CD14-positive monocyte (primary cell): ENCODE data around the gene UBA1. TPM values are rescaled to one million over a fixed set of nuclear protein-coding genes. Genes with fewer than 3 reads are reported as not detected.

Experiments
- DNase-seq, 3 donors: peaks; one replicate each; pipeline ENCODE4 v3.0.0-alpha.2; 2011 to 2022
- H2AFZ ChIP-seq: 2 replicates; pipeline ENCODE4 v1.6.0; 2012; ENCODE audit warnings: mild to moderate bottlenecking, low read depth, low read length, inconsistent platforms; ENCODE audit not compliant: insufficient read depth, poor library complexity, severe bottlenecking
- H3K27ac ChIP-seq, 2 donors: 1 replicate in 1 of 2; 2 replicates in 1 of 2; pipeline ENCODE4 v1.5.1; 2012 to 2013; ENCODE audit warnings: low read length in 2 of 2, control low read depth in 1 of 2, inconsistent platforms in 1 of 2, low read depth in 1 of 2, mild to moderate bottlenecking in 1 of 2
- H3K27me3 ChIP-seq, 2 donors: one replicate each; pipeline versions ENCODE4 v1.6.0 to v1.6.1; 2011 to 2013; ENCODE audit warnings: low read length in 2 of 2; ENCODE audit not compliant: control insufficient read depth in 2 of 2, insufficient read depth in 2 of 2
- H3K36me3 ChIP-seq, 2 donors: replicated peaks in 1 of 2; 1 replicate in 1 of 2; 2 replicates in 1 of 2; pipeline versions ENCODE4 v1.5.1 to v1.6.1; 2012 to 2013; ENCODE audit warnings: low read length in 2 of 2, control low read depth in 1 of 2, inconsistent platforms in 1 of 2, mild to moderate bottlenecking in 1 of 2; ENCODE audit not compliant: insufficient read depth in 2 of 2, control insufficient read depth in 1 of 2
- H3K4me1 ChIP-seq, 2 donors: 1 replicate in 1 of 2; 2 replicates in 1 of 2; pipeline versions ENCODE4 v1.5.1 to v1.6.1; 2012 to 2013; ENCODE audit warnings: low read length in 2 of 2, control low read depth in 1 of 2, inconsistent platforms in 1 of 2, mild to moderate bottlenecking in 1 of 2, moderate library complexity in 1 of 2; ENCODE audit not compliant: insufficient read depth in 2 of 2, control insufficient read depth in 1 of 2
- H3K4me2 ChIP-seq: replicated peaks from 2 replicates; pipeline ENCODE3; 2012; ENCODE audit warnings: low read length, moderate library complexity, mild to moderate bottlenecking; ENCODE audit not compliant: poor library complexity, severe bottlenecking; ENCODE audit errors: extremely low read depth
- H3K4me3 ChIP-seq, 3 experiments: fragments of 200-600 bp in 1 of 3; sonication (generic) in 1 of 3; replicated peaks in 1 of 3; 1 replicate in 2 of 3; 2 replicates in 1 of 3; pipeline ENCODE4 v1.5.1; 2011 to 2013; ENCODE audit warnings: low read length in 3 of 3, mild to moderate bottlenecking in 3 of 3, control low read depth in 2 of 3, low read depth in 2 of 3, inconsistent platforms in 1 of 3, moderate library complexity in 1 of 3
- H3K79me2 ChIP-seq: 2 replicates; pipeline ENCODE4 v1.6.0; 2012; ENCODE audit warnings: mild to moderate bottlenecking, control low read depth, inconsistent platforms, low read length, moderate library complexity; ENCODE audit not compliant: insufficient read depth
- H3K9ac ChIP-seq: 2 replicates; pipeline ENCODE4 v1.6.0; 2017; ENCODE audit warnings: low read length, mild to moderate bottlenecking; ENCODE audit not compliant: insufficient read depth, poor library complexity, severe bottlenecking
- H3K9me3 ChIP-seq, 2 donors: replicated peaks in 1 of 2; 1 replicate in 1 of 2; 2 replicates in 1 of 2; pipeline versions ENCODE4 v1.5.1 to v1.6.1; 2012 to 2013; ENCODE audit warnings: low read length in 2 of 2, control low read depth in 1 of 2; ENCODE audit not compliant: control insufficient read depth in 1 of 2, insufficient read depth in 1 of 2
- H4K20me1 ChIP-seq: 2 replicates; pipeline ENCODE4 v1.6.0; 2012; ENCODE audit warnings: mild to moderate bottlenecking, low read length, control low read depth, moderate library complexity; ENCODE audit not compliant: insufficient read depth
- H3K27ac Mint-ChIP-seq, 7 donors: one replicate each; pipeline ENCODE4 v1.8.0; 2020; ENCODE audit warnings: mild to moderate bottlenecking in 7 of 7, mixed read lengths in 7 of 7, moderate library complexity in 6 of 7, inconsistent platforms in 2 of 7
- H3K27me3 Mint-ChIP-seq, 3 donors: one replicate each; pipeline ENCODE4 v1.8.0; 2021 to 2022; ENCODE audit warnings: low read depth in 3 of 3, mild to moderate bottlenecking in 3 of 3, mixed read lengths in 3 of 3, moderate library complexity in 3 of 3, inconsistent platforms in 1 of 3
- H3K36me3 Mint-ChIP-seq, 2 donors: one replicate each; pipeline ENCODE4 v1.8.0; 2020; ENCODE audit warnings: mixed read lengths in 2 of 2, inconsistent platforms in 1 of 2, mild to moderate bottlenecking in 1 of 2
- H3K4me1 Mint-ChIP-seq: one replicate; pipeline ENCODE4 v1.8.0; 2020; ENCODE audit warnings: mild to moderate bottlenecking, mixed read lengths
- H3K4me3 Mint-ChIP-seq, 2 donors: one replicate each; pipeline ENCODE4 v1.8.0; 2020; ENCODE audit warnings: mild to moderate bottlenecking in 2 of 2, mixed read lengths in 2 of 2, moderate library complexity in 1 of 2
- H3K9me3 Mint-ChIP-seq, 7 donors: one replicate each; pipeline ENCODE4 v1.8.0; 2020 to 2022; ENCODE audit warnings: mixed read lengths in 7 of 7, mild to moderate bottlenecking in 6 of 7, moderate library complexity in 6 of 7, inconsistent platforms in 2 of 7
- CTCF ChIP-seq: fragments of 200-600 bp; IDR thresholded peaks from one replicate; pipeline ENCODE4 v1.8.0; 2022; ENCODE audit warnings: antibody characterized with exemption, mild to moderate bottlenecking
- WGBS: methylation state at CpG from one replicate; pipeline ENCODE4 v1.1.5; 2013; ENCODE audit warnings: missing lambda C conversion rate; ENCODE audit not compliant: insufficient coverage; 5-methylcytosine and 5-hydroxymethylcytosine counted together
- intact Hi-C, 2 donors: fragments of 100-400 bp; cut with micrococcal nuclease; formaldehyde crosslinking; loops; one replicate each; pipeline versions ENCODE4 v1.15.0 to v1.15.1; 2023
- polyA plus RNA-seq, 3 donors: library from polyadenylated mRNA; depleted of rRNA in 1 of 3; unstranded in 2 of 3; stranded (reverse) in 1 of 3; fragments of 300-500 nt in 2 of 3; fragments of >200 nt in 1 of 3; fragmentation: Illumina TruSeq in 2 of 3; gene quantifications; 1 replicate in 2 of 3; 2 replicates in 1 of 3; pipeline ENCODE4 v1.2.3, GENCODE V29; 2012 to 2021

Gene UBA1
- polyA plus RNA-seq, 3 donors = 125 to 157 (median 150) TPM

GRCh38 chrX:47180346-47180745, 13.3 kb upstream of the UBA1 start:
- no peaks in the 10 kb centered on the region for H3K4me1 ChIP-seq
- H3K36me3 ChIP-seq = peaks cover 72 to 90% of the 10 kb centered on the region in 2 donors
- no peaks in the 10 kb centered on the region for H3K79me2 ChIP-seq
- H3K9me3 ChIP-seq = no peaks in the 10 kb centered on the region
- no peak overlapping the region for H3K27ac ChIP-seq
- H3K9ac ChIP-seq = no peak overlapping the region
- no peak for TF ChIP-seq CTCF
- Mint-ChIP-seq H3K4me1 (no peaks in the 10 kb centered on the region), H3K4me3 (no peak overlapping the region), H3K27me3 (peaks cover 0 to 48% (median 1%) of the 10 kb centered on the region in 3 donors), H3K36me3 (peaks cover 66 to 85% of the 10 kb centered on the region in 2 donors), H3K9me3 (peaks cover 0 to 4% (median 0%) of the 10 kb centered on the region in 7 donors), H3K27ac (peak overlapping the region in 1 of 7 donors; percentile 58)
- H2AFZ ChIP-seq = no peak overlapping the region
- no peaks in the 10 kb centered on the region for H3K27me3 ChIP-seq
- WGBS = 100% methylated on average over 3 of the region's 8 CpGs
- H3K4me2 ChIP-seq = no peak overlapping the region
- DNase-seq = no peak
- intact Hi-C loops = no loop called here
- no peak overlapping the region for H3K4me3 ChIP-seq
- H4K20me1 ChIP-seq = peaks cover 10% of the 10 kb centered on the region

- no peak overlapping the region for H3K9ac ChIP-seq
- no peak overlapping the region for H3K4me3 ChIP-seq
- WGBS = 100% methylated on average over 4 of the region's 10 CpGs
- no peaks in the 10 kb centered on the region for H3K27me3 ChIP-seq
- peaks cover 6% of the 10 kb centered on the region for H4K20me1 ChIP-seq
- no peaks in the 10 kb centered on the region for H3K79me2 ChIP-seq
- Mint-ChIP-seq H3K27ac (peak overlapping the region in 1 of 7 donors; percentile 33), H3K4me3 (no peak overlapping the region), H3K4me1 (no peaks in the 10 kb centered on the region), H3K36me3 (peaks cover 66 to 85% of the 10 kb centered on the region in 2 donors), H3K27me3 (peaks cover 0 to 47% (median 0%) of the 10 kb centered on the region in 3 donors), H3K9me3 (peaks cover 0 to 4% (median 0%) of the 10 kb centered on the region in 7 donors)
- H3K4me1 ChIP-seq = no peaks in the 10 kb centered on the region
- no peak for DNase-seq
- intact Hi-C loops = no loop called here
- H3K4me2 ChIP-seq = no peak overlapping the region
- no peak for TF ChIP-seq CTCF
- no peak overlapping the region for H2AFZ ChIP-seq
- H3K36me3 ChIP-seq = peaks cover 72 to 90% of the 10 kb centered on the region in 2 donors
- no peak overlapping the region for H3K27ac ChIP-seq
- H3K9me3 ChIP-seq = no peaks in the 10 kb centered on the region
Observed at GRCh38 chrX:47181301-47181700, 12.3 kb upstream of the UBA1 start.
